ENCODE data around the gene TMEM132E.
A peak's percentile ranks its signal among the peaks of the same experiment; 100 is the strongest.

Gene TMEM132E

DNA sequence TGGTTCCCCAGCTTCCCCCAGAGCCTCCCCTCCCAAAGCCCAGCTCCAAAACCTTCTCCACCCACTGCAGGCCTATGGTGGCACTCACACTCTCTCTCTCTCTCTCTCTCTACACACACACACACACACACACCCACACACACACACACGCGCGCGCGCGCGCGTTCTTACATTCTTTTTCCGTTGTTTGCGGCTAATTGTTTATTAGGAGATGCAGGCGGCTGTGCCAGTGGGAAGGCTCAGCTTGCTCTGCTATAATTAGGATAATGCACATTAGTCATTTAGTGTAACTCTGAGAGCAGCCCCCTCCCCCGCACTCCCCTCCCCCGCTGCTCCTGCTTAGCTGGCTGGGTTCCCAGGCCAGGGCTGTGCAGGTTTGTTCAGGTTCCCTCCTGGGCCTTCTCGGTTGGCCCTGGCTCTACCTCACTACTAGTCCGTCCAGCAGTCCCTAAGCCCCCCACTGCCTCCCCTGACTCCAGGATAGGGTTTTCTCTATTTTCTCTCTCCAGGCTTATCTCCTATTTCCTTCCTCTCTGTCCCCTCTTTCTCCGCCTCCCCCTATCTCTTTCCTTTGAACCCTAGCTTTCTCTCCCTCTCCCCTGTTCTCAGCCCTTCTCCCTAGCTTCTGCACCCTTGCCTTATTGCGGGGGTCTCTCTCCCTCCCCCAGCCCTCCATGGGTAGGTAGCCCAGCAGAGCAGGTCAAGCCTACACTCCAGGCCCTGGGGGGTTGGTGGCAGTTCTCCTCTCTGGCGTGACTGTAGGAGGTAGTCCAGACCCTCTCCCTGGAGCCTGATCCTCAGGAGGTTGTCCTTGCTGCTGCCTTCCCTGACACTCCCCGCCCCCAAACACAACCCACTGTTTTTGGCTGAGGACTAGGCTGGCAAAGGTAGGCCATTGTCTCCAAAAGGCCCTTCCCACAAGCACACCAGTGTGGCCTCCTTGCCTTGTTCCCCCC is 34.0 kb downstream of the TMEM132E start (continued):
- peak; percentile 87 for TF ChIP-seq ZBTB10 (tag by site-specific recombination; IDR thresholded peaks at IDR 0.05)
- peak; percentile 92 for TF ChIP-seq KLF1 (tag by site-specific recombination; IDR thresholded peaks at IDR 0.05)
- TF ChIP-seq, protein P1, sequence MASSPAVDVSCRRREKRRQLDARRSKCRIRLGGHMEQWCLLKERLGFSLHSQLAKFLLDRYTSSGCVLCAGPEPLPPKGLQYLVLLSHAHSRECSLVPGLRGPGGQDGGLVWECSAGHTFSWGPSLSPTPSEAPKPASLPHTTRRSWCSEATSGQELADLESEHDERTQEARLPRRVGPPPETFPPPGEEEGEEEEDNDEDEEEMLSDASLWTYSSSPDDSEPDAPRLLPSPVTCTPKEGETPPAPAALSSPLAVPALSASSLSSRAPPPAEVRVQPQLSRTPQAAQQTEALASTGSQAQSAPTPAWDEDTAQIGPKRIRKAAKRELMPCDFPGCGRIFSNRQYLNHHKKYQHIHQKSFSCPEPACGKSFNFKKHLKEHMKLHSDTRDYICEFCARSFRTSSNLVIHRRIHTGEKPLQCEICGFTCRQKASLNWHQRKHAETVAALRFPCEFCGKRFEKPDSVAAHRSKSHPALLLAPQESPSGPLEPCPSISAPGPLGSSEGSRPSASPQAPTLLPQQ (tag by site-specific recombination; IDR thresholded peaks at IDR 0.05): peak; percentile 64
- TF ChIP-seq, protein P2, sequence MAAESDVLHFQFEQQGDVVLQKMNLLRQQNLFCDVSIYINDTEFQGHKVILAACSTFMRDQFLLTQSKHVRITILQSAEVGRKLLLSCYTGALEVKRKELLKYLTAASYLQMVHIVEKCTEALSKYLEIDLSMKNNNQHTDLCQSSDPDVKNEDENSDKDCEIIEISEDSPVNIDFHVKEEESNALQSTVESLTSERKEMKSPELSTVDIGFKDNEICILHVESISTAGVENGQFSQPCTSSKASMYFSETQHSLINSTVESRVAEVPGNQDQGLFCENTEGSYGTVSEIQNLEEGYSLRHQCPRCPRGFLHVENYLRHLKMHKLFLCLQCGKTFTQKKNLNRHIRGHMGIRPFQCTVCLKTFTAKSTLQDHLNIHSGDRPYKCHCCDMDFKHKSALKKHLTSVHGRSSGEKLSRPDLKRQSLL (tag by site-specific recombination; IDR thresholded peaks at IDR 0.05): no peak
- TF ChIP-seq ZNF169 (tag by site-specific recombination; IDR thresholded peaks at IDR 0.05): no peak
- TF ChIP-seq MZF1 (tag by site-specific recombination; IDR thresholded peaks at IDR 0.05; ENCODE audit: borderline replicate concordance): no peak
- TF ChIP-seq ZNF843 (tag by site-specific recombination; IDR thresholded peaks at IDR 0.05): peak; percentile 84
- TF ChIP-seq ZNF623 (tag by site-specific recombination; IDR thresholded peaks at IDR 0.05): peak; percentile 29; the same call in 1 of the 2 replicates
- TF ChIP-seq ZNF433 (tag by site-specific recombination; IDR thresholded peaks at IDR 0.05; ENCODE audit: low read depth): no peak
- TF ChIP-seq OSR2 (tag by site-specific recombination; IDR thresholded peaks at IDR 0.05): no peak
- peak; percentile 81; the same call in 1 of the 2 replicates for TF ChIP-seq SALL2 (tag by site-specific recombination; IDR thresholded peaks at IDR 0.05; ENCODE audit: borderline replicate concordance)
- TF ChIP-seq ZNF701 (tag by site-specific recombination; IDR thresholded peaks at IDR 0.05): no peak
- no peak for TF ChIP-seq ZNF785 (tag by site-specific recombination; IDR thresholded peaks at IDR 0.05)
- TF ChIP-seq ZNF2 (tag by site-specific recombination; IDR thresholded peaks at IDR 0.05): peak; percentile 44; the same call in 1 of the 2 replicates
- TF ChIP-seq ZNF350 (tag by site-specific recombination; IDR thresholded peaks at IDR 0.05): no peak
- TF ChIP-seq ZSCAN30 (tag by site-specific recombination; IDR thresholded peaks at IDR 0.05): no peak
- peak; percentile 98 for TF ChIP-seq ZSCAN4 (tag by site-specific recombination; IDR thresholded peaks at IDR 0.05)
- TF ChIP-seq ZNF48 (tag by site-specific recombination; IDR thresholded peaks at IDR 0.05): no peak
- no peak for TF ChIP-seq ZNF324 (tag by site-specific recombination; IDR thresholded peaks at IDR 0.05)
- TF ChIP-seq TRIM28 (IDR thresholded peaks at IDR 0.05; ENCODE audit: borderline replicate concordance, low read length): no peak
- TF ChIP-seq SP7 (tag by site-specific recombination; IDR thresholded peaks at IDR 0.05): peak; percentile 96
- no peak for TF ChIP-seq ZNF223 (tag by site-specific recombination; IDR thresholded peaks at IDR 0.05)
- TF ChIP-seq SCRT1 (tag by site-specific recombination; IDR thresholded peaks at IDR 0.05; ENCODE audit: borderline replicate concordance): no peak
- peak; percentile 67 for TF ChIP-seq ZNF341 (tag by site-specific recombination; IDR thresholded peaks at IDR 0.05; ENCODE audit: low read depth)
- no peak for TF ChIP-seq ZNF555 (tag by site-specific recombination; conservative IDR thresholded peaks at IDR 0.05)
- TF ChIP-seq GLIS1 (tag by site-specific recombination; IDR thresholded peaks at IDR 0.05): peak; percentile 95
- peak; percentile 61 for TF ChIP-seq ZBTB17 (tag by site-specific recombination; IDR thresholded peaks at IDR 0.05)
- TF ChIP-seq ZNF184 (tag by site-specific recombination; IDR thresholded peaks at IDR 0.05): no peak
- TF ChIP-seq ZNF155 (tag by site-specific recombination; IDR thresholded peaks at IDR 0.05): peak; percentile 94
- TF ChIP-seq ZNF335 (tag by site-specific recombination; conservative IDR thresholded peaks at IDR 0.05): no peak
- TF ChIP-seq ZNF221 (tag by site-specific recombination; IDR thresholded peaks at IDR 0.05; ENCODE audit: borderline replicate concordance): no peak
- TF ChIP-seq ZNF777 (tag by site-specific recombination; IDR thresholded peaks at IDR 0.05; ENCODE audit: borderline replicate concordance): no peak
- TF ChIP-seq ZNF114 (tag by site-specific recombination; IDR thresholded peaks at IDR 0.05): no peak
- no peak for TF ChIP-seq HOXA7 (CRISPR knock-in tag; IDR thresholded peaks at IDR 0.05; ENCODE audit: borderline replicate concordance)
- TF ChIP-seq ZIC2 (tag by site-specific recombination; IDR thresholded peaks at IDR 0.05): peak; percentile 90
- no peak for TF ChIP-seq ZNF423 (tag by site-specific recombination; IDR thresholded peaks at IDR 0.05)

All from HEK293 (cell line).